IMR-90 (cell line): ENCODE data around the gene HMGN2. TPM values are rescaled to one million over a fixed set of nuclear protein-coding genes. Genes with fewer than 3 reads are reported as not detected.

ENCODE experiments used
- ATAC-seq: fragments of 200-7000 bp; cut with Tn5 transposase; 2 replicates; pipeline ENCODE4 v1.9.1; 2020; ENCODE audit warnings: low read depth, mild to moderate bottlenecking, moderate library complexity
- BruUV-seq: library from RNA; stranded (reverse); fragments of 400-500 nt; replicated peaks from 2 replicates; lab custom pipeline; 2021; lab: Mats Ljungman, UMichigan
- CTCF ChIA-PET: fragments of 300-600 bp; formaldehyde crosslinking; extraction: SDS; loops from one replicate; lab custom pipeline; 2021; ENCODE audit warnings: antibody characterized with exemption; lab: Yijun Ruan, JAX
- POLR2A ChIA-PET: fragments of 300-600 bp; sonication (Branson Sonifier 250); formaldehyde crosslinking; loops from one replicate; lab custom pipeline; 2022; ENCODE audit warnings: antibody characterized with exemption; ENCODE audit not compliant: unreplicated experiment; lab: Charles Lee
- DNase-seq: peaks from one replicate; pipeline ENCODE4 v3.0.0; 2013
- H2AFZ ChIP-seq: replicated peaks from 2 replicates; pipeline ENCODE3; 2013; ENCODE audit warnings: low read length, mild to moderate bottlenecking; ENCODE audit not compliant: poor library complexity
- H2AK5ac ChIP-seq: 2 replicates; pipeline ENCODE4 v1.6.1; 2013; ENCODE audit warnings: low read depth, low read length, inconsistent platforms
- H2AK9ac ChIP-seq: replicated peaks from 2 replicates; pipeline ENCODE3; 2013; ENCODE audit warnings: mild to moderate bottlenecking, low read depth, low read length, moderate library complexity; ENCODE audit not compliant: poor library complexity
- H2BK120ac ChIP-seq: 2 replicates; pipeline ENCODE4 v1.6.1; 2013; ENCODE audit warnings: low read depth, low read length, inconsistent platforms
- H2BK15ac ChIP-seq: 3 replicates; pipeline ENCODE4 v1.6.1; 2013; ENCODE audit warnings: low read depth, low read length, inconsistent platforms
- H2BK20ac ChIP-seq: 2 replicates; pipeline ENCODE4 v1.6.1; 2013; ENCODE audit warnings: low read depth, mild to moderate bottlenecking, inconsistent platforms, low read length, moderate library complexity
- H2BK5ac ChIP-seq: 2 replicates; pipeline ENCODE4 v1.6.1; 2013; ENCODE audit warnings: mild to moderate bottlenecking, low read depth, low read length, inconsistent platforms; ENCODE audit not compliant: poor library complexity, severe bottlenecking
- H3K14ac ChIP-seq: replicated peaks from 2 replicates; pipeline ENCODE4 v1.6.1; 2013; ENCODE audit warnings: low read depth, low read length, inconsistent platforms
- H3K18ac ChIP-seq: 2 replicates; pipeline ENCODE4 v1.6.1; 2013; ENCODE audit warnings: low read depth, low read length, control low read depth
- H3K23ac ChIP-seq: 2 replicates; pipeline ENCODE4 v1.6.1; 2013; ENCODE audit warnings: low read depth, low read length, inconsistent platforms
- H3K27ac ChIP-seq: 2 replicates; pipeline ENCODE4 v1.5.1; 2013; ENCODE audit warnings: mild to moderate bottlenecking, control low read depth, low read length; ENCODE audit not compliant: insufficient read depth
- H3K27me3 ChIP-seq: 2 replicates; pipeline ENCODE4 v1.6.1; 2013; ENCODE audit warnings: low read length; ENCODE audit not compliant: control insufficient read depth, insufficient read depth
- H3K36me3 ChIP-seq: 2 replicates; pipeline ENCODE4 v1.6.1; 2013; ENCODE audit warnings: low read length, mixed read lengths; ENCODE audit not compliant: control insufficient read depth, insufficient read depth
- H3K4ac ChIP-seq: 2 replicates; pipeline ENCODE4 v1.6.1; 2013; ENCODE audit warnings: low read depth, low read length, inconsistent platforms
- H3K4me1 ChIP-seq: 2 replicates; pipeline ENCODE4 v1.6.1; 2013; ENCODE audit warnings: low read length, mixed read lengths; ENCODE audit not compliant: control insufficient read depth, insufficient read depth
- H3K4me2 ChIP-seq: 2 replicates; pipeline ENCODE4 v1.6.1; 2013; ENCODE audit warnings: low read depth, mild to moderate bottlenecking, control low read depth, low read length, moderate library complexity
- H3K4me3 ChIP-seq: 2 replicates; pipeline ENCODE4 v1.5.1; 2013; ENCODE audit warnings: low read depth, mild to moderate bottlenecking, control low read depth, low read length, moderate library complexity; ENCODE audit not compliant: insufficient read depth
- H3K56ac ChIP-seq: 2 replicates; pipeline ENCODE4 v1.6.1; 2013; ENCODE audit warnings: low read length, inconsistent platforms; ENCODE audit not compliant: insufficient read depth; ENCODE audit errors: extremely low read depth
- H3K79me1 ChIP-seq, 2 experiments: 2 replicates each; pipeline ENCODE4 v1.6.1; 2013; ENCODE audit warnings: low read length in 2 of 2, inconsistent platforms in 1 of 2, low read depth in 1 of 2
- H3K9ac ChIP-seq: 2 replicates; pipeline ENCODE4 v1.6.1; 2013; ENCODE audit warnings: low read depth, low read length, control low read depth
- H3K9me1 ChIP-seq: 2 replicates; pipeline ENCODE4 v1.6.1; 2013; ENCODE audit warnings: low read length, inconsistent platforms; ENCODE audit not compliant: insufficient read depth
- H3K9me3 ChIP-seq: 2 replicates; pipeline ENCODE4 v1.6.1; 2013; ENCODE audit warnings: low read length; ENCODE audit not compliant: control insufficient read depth, insufficient read depth
- H4K20me1 ChIP-seq: 2 replicates; pipeline ENCODE4 v1.6.1; 2013; ENCODE audit warnings: low read length, inconsistent platforms; ENCODE audit not compliant: insufficient read depth
- H4K5ac ChIP-seq: 2 replicates; pipeline ENCODE4 v1.6.1; 2013; ENCODE audit warnings: mild to moderate bottlenecking, low read depth, low read length, control low read depth
- H4K8ac ChIP-seq, 2 experiments: 2 replicates each; pipeline ENCODE4 v1.6.1; 2013; ENCODE audit warnings: low read depth in 2 of 2, low read length in 2 of 2, control low read depth in 1 of 2, inconsistent platforms in 1 of 2
- H4K91ac ChIP-seq: 2 replicates; pipeline ENCODE4 v1.6.1; 2013; ENCODE audit warnings: low read depth, low read length, inconsistent platforms; ENCODE audit not compliant: insufficient read depth
- BHLHE40 ChIP-seq: fragments of 150-350 bp; IDR thresholded peaks from 2 replicates; pipeline ENCODE4 v1.6.1; 2016; ENCODE audit warnings: mild to moderate bottlenecking, low read depth, low read length
- CEBPB ChIP-seq: IDR thresholded peaks from 2 replicates; pipeline ENCODE4 v1.6.1; 2012; ENCODE audit warnings: low read depth, low read length, improper control_type of control experiment
- MAZ ChIP-seq: IDR thresholded peaks from 2 replicates; pipeline ENCODE4 v1.6.1; 2012; ENCODE audit warnings: low read depth, mild to moderate bottlenecking, low read length, improper control_type of control experiment, moderate library complexity, borderline replicate concordance
- MXI1 ChIP-seq: IDR thresholded peaks from 2 replicates; pipeline ENCODE4 v1.6.1; 2012; ENCODE audit warnings: low read depth, mild to moderate bottlenecking, low read length, moderate library complexity, borderline replicate concordance
- SMC3 ChIP-seq: fragments of 150-350 bp; IDR thresholded peaks from 2 replicates; pipeline ENCODE4 v1.6.1; 2016; ENCODE audit warnings: low read depth, mild to moderate bottlenecking, antibody characterized with exemption, low read length, moderate library complexity
- WGBS, 2 experiments: methylation state at CpG; one replicate each; pipeline versions ENCODE4 v1.1.5 to v1.1.7; 2013; ENCODE audit warnings: missing lambda C conversion rate in 2 of 2; ENCODE audit not compliant: insufficient read length in 1 of 2; ENCODE audit errors: extremely low coverage in 2 of 2; 5-methylcytosine and 5-hydroxymethylcytosine counted together
- dilution Hi-C: fragments of 300-500 bp; cut with HindIII; formaldehyde crosslinking; loops from one replicate; pipeline ENCODE4 v1.14.3; 2018; ENCODE audit warnings: low sequenced_read_pairs; ENCODE audit not compliant: unreplicated experiment
- in situ Hi-C: fragments of 300-500 bp; cut with MboI; formaldehyde crosslinking; loops from 3 replicates; pipeline ENCODE4 v1.14.3; 2019; ENCODE audit warnings: low sequenced_read_pairs, inconsistent platforms, mixed read lengths
- intact Hi-C: fragments of 100-400 bp; cut with micrococcal nuclease; formaldehyde crosslinking; loops from 2 replicates; pipeline ENCODE4 v1.10.0; 2022
- polyA plus RNA-seq, 3 experiments: library from polyadenylated mRNA; depleted of rRNA; stranded (reverse); fragments of >200 nt; gene quantifications; 2 replicates each; pipeline ENCODE4 v1.2.3, GENCODE V29; 2012; ENCODE audit warnings: low replicate concordance in 1 of 3
- total RNA-seq: library from RNA; depleted of rRNA; stranded (reverse); fragments of >200 nt; gene quantifications from 2 replicates; pipeline ENCODE4 v1.2.3, GENCODE V29; 2012

HMGN2 gene
- total and polyA plus RNA-seq, 2 of the 4 experiments (the other 2 are of a cell fraction) = 367 to 505 TPM

- Histone ChIP-seq H3K36me3 (peaks cover 40% of the 10 kb centered on the region), H4K5ac (no peak overlapping the region), H3K4me2 (no peak overlapping the region), H2BK20ac (no peak overlapping the region), H3K4ac (no peak overlapping the region), H2AFZ (no peak overlapping the region), H3K79me1 (peaks cover 0 to 6% of the 10 kb centered on the region in 2 experiments; a peak in 2 of 4 replicates), H3K9me1 (0 out of 2 replicates have a peak, but pooled peaks cover 2% of the 10 kb centered on the region), H3K23ac (no peak overlapping the region), H4K20me1 (no peaks in the 10 kb centered on the region; the same call in 1 of the 2 replicates), H3K14ac (no peak overlapping the region), H2AK5ac (no peak overlapping the region), H3K4me3 (no peak overlapping the region), H2BK15ac (no peak overlapping the region), H4K91ac (no peak overlapping the region), H3K18ac (no peak overlapping the region), H3K56ac (no peak overlapping the region), H3K9me3 (no peaks in the 10 kb centered on the region), H3K27ac (no peak overlapping the region), H2BK5ac (no peak overlapping the region), H4K8ac (no peak overlapping the region), H3K9ac (no peak overlapping the region), H3K4me1 (no peaks in the 10 kb centered on the region), H2BK120ac (no peak overlapping the region), H3K27me3 (no peaks in the 10 kb centered on the region), H2AK9ac (no peak overlapping the region)
- intact Hi-C loops = no loop called here
- ChIA-PET POLR2A (no interaction called here), CTCF (no interaction called here)
- in situ Hi-C loops = no loop called here
- ATAC-seq = no peak
- dilution Hi-C loops = no loop called here
- WGBS, 2 experiments = 100% methylated on average over 1 of the region's 5 CpGs; no CpG with 5 or more reads in 1 of the 2 experiments
- TF ChIP-seq CEBPB (peak; percentile 35; the same call in 1 of the 2 replicates), MAZ (no peak), SMC3 (no peak), BHLHE40 (no peak), MXI1 (no peak)
- peak; percentile 21 for DNase-seq
- no TSS peak for BruUV-seq
These were observed 19.6 kb upstream of the HMGN2 start for GRCh38 chr1:26452459-26453183.
